GM18526 (cell line): ENCODE data around the gene NHSL2.

Experiments used
- POLR2A ChIP-seq: IDR thresholded peaks from 3 replicates; pipeline ENCODE4 v1.6.1; 2011; ENCODE audit not compliant: insufficient read length; ENCODE audit errors: extremely low read depth

NHSL2 gene

GRCh38 chrX:72095370-72095769 is 184.7 kb downstream of the NHSL2 start:
- no peak for TF ChIP-seq POLR2A

- TF ChIP-seq POLR2A = no peak
These were observed 186.5 kb downstream of the NHSL2 start for GRCh38 chrX:72097098-72097497.

- TF ChIP-seq POLR2A = no peak
These were observed 189.6 kb downstream of the NHSL2 start for GRCh38 chrX:72100051-72100755.

GRCh38 chrX:72100824-72101351 is 190.2 kb downstream of the NHSL2 start:
- no peak for TF ChIP-seq POLR2A

- no peak for TF ChIP-seq POLR2A
These were observed 191.0 kb downstream of the NHSL2 start for GRCh38 chrX:72101597-72102037.

GRCh38 chrX:72102126-72102525 is 191.5 kb downstream of the NHSL2 start:
- no peak for TF ChIP-seq POLR2A

GRCh38 chrX:72102760-72103159 is 192.1 kb downstream of the NHSL2 start:
- no peak for TF ChIP-seq POLR2A

- no peak for TF ChIP-seq POLR2A
These were observed 194.8 kb downstream of the NHSL2 start for GRCh38 chrX:72105436-72105835.

- no peak for TF ChIP-seq POLR2A
These were observed 196.7 kb downstream of the NHSL2 start for GRCh38 chrX:72107320-72107719.

- TF ChIP-seq POLR2A = no peak
These were observed 197.4 kb downstream of the NHSL2 start for GRCh38 chrX:72107841-72108595.

GRCh38 chrX:72108666-72109065 is 198.0 kb downstream of the NHSL2 start:
- no peak for TF ChIP-seq POLR2A

GRCh38 chrX:72110051-72110875 is 199.6 kb downstream of the NHSL2 start:
- no peak for TF ChIP-seq POLR2A

GRCh38 chrX:72110876-72111708 is 200.4 kb downstream of the NHSL2 start:
- TF ChIP-seq POLR2A = no peak

GRCh38 chrX:72113461-72113860 is 202.8 kb downstream of the NHSL2 start:
- TF ChIP-seq POLR2A = no peak

GRCh38 chrX:72114306-72114705 is 203.7 kb downstream of the NHSL2 start:
- no peak for TF ChIP-seq POLR2A

- TF ChIP-seq POLR2A = no peak
These were observed 204.2 kb downstream of the NHSL2 start for GRCh38 chrX:72114807-72115206.
